ENCODE measurements around the gene EIF3M. TPM values are rescaled to one million over a fixed set of nuclear protein-coding genes. Genes with fewer than 3 reads are reported as not detected.

EIF3M gene
- polyA plus RNA-seq, 1 donor (not counting 4 experiments of a cell fraction or from before 2014, with no cell fraction given): 593 TPM

DNA sequence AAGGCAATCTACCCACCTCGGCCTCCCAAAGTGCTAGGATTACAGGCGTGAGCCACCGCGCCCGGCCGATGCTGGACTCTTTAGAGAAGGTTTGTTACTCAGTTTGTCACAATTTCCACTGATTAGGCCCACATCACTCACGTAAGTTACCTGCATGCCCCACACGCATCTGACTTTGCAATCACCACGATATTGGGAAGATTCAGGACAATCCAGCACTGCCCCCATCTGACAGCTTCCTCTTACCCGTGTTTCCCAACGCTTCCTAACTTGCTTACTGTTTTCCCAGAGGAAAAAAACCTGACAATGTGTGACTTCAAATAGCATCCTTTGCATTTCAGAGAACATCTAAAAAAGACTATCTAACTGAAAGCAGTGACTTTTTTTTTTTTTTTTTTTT is 21.8 kb upstream of the EIF3M start:
- Histone ChIP-seq H3K36me3 (ENCODE audit: control insufficient read depth in 2 of 2, extremely low read depth in 1 of 2, insufficient read depth in 2 of 2, low read length in 2 of 2) (no peaks in the 10 kb centered on the region), H3K27me3 (ENCODE audit: control insufficient read depth, extremely low read depth, insufficient read depth, low read length) (no peaks in the 10 kb centered on the region), H3K79me2 (ENCODE audit: control insufficient read depth, insufficient read depth, low read length) (no peaks in the 10 kb centered on the region), H3K9me3 (ENCODE audit: control insufficient read depth, low read depth, low read length) (no peaks in the 10 kb centered on the region), H3K4me2 (ENCODE audit: control insufficient read depth, extremely low read depth, insufficient read depth, low read depth, low read length) (no peak overlapping the region), H4K20me1 (ENCODE audit: control insufficient read depth, extremely low read depth, insufficient read depth, low read length) (no peaks in the 10 kb centered on the region), H3K4me3 (ENCODE audit: control insufficient read depth in 2 of 3, extremely low read depth in 1 of 3, insufficient read depth in 2 of 3, low read depth in 1 of 3, low read length in 3 of 3) (no peak overlapping the region), H3K27ac (ENCODE audit: control insufficient read depth, insufficient read depth, low read length) (no peak overlapping the region), H2AFZ (ENCODE audit: control insufficient read depth, low read length) (no peak overlapping the region), H3K9me1 (ENCODE audit: control insufficient read depth, extremely low read depth, insufficient read depth, low read length) (no peaks in the 10 kb centered on the region), H3K4me1 (ENCODE audit: control insufficient read depth, extremely low read depth, insufficient read depth, low read length) (no peaks in the 10 kb centered on the region), H3K9ac (ENCODE audit: control insufficient read depth, extremely low read depth, insufficient read depth, low read length) (no peak overlapping the region)
- no peak for FAIRE-seq
- dilution Hi-C loops (cut with MboI; ENCODE audit: extremely low pct_ligation_motif_present, low sequenced_read_pairs): no loop called here
- TF ChIP-seq EZH2 (IDR thresholded peaks at IDR 0.05; ENCODE audit: low read length) (no peak), CTCF (optimal IDR thresholded peaks at IDR 0.05 in 1 of 3, IDR thresholded peaks at IDR 0.05 in 1 of 3, conservative IDR thresholded peaks at IDR 0.05 in 1 of 3; ENCODE audit: extremely low read depth in 1 of 3, insufficient read depth in 2 of 3, low read length in 3 of 3) (no peak)
- no peak for DNase-seq (ENCODE audit: low read depth, low spot score)

DNA sequence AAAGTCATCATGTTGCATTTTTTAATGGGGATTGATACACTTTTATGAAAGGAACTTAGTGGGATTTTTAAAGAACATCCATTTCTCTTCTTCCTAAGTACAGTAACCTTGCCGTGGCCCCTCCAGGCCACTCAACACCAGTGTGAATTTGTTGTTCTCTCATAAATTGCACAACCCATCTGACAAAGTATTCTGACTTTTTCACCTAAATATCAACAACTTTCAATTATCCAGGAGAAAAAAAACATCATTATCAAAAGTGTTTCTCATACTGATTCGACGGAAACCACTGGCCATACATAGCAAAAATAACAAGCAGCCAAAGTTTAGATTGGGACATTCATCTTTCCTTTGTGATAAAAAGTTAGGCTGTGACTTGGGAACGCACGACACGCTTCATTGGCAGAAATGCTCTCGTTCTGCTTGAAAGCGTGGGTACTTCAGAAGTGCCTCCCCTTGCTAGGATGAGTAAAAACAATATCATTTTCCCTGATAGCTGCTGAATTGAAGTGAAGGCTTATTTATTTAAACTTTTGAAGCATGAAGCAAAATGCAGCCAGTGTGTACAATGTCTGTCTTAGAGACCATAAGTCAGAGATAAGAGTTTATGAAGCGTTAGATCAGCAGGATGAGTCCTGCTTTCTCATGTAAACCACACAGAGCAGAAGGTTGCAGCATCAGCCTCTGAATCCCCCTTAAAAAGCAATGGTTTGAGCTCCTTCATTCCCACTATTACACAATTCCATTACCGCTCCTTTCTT is 20.6 kb upstream of the EIF3M start:
- H3K27ac ChIP-seq (ENCODE audit: control insufficient read depth, insufficient read depth, low read length): no peak overlapping the region
- H3K4me3 ChIP-seq (ENCODE audit: control insufficient read depth in 2 of 3, extremely low read depth in 1 of 3, insufficient read depth in 2 of 3, low read depth in 1 of 3, low read length in 3 of 3): no peak overlapping the region
- no peaks in the 10 kb centered on the region for H3K9me3 ChIP-seq (ENCODE audit: control insufficient read depth, low read depth, low read length)
- dilution Hi-C loops (cut with MboI; ENCODE audit: extremely low pct_ligation_motif_present, low sequenced_read_pairs): no loop called here
- H2AFZ ChIP-seq (ENCODE audit: control insufficient read depth, low read length): no peak overlapping the region
- no peaks in the 10 kb centered on the region for H3K9me1 ChIP-seq (ENCODE audit: control insufficient read depth, extremely low read depth, insufficient read depth, low read length)
- H3K4me2 ChIP-seq (ENCODE audit: control insufficient read depth, extremely low read depth, insufficient read depth, low read depth, low read length): no peak overlapping the region
- H3K36me3 ChIP-seq (ENCODE audit: control insufficient read depth in 2 of 2, extremely low read depth in 1 of 2, insufficient read depth in 2 of 2, low read length in 2 of 2): no peaks in the 10 kb centered on the region
- TF ChIP-seq EZH2 (IDR thresholded peaks at IDR 0.05; ENCODE audit: low read length) (no peak), CTCF (optimal IDR thresholded peaks at IDR 0.05 in 1 of 3, IDR thresholded peaks at IDR 0.05 in 1 of 3, conservative IDR thresholded peaks at IDR 0.05 in 1 of 3; ENCODE audit: extremely low read depth in 1 of 3, insufficient read depth in 2 of 3, low read length in 3 of 3) (no peak)
- no peaks in the 10 kb centered on the region for H3K4me1 ChIP-seq (ENCODE audit: control insufficient read depth, extremely low read depth, insufficient read depth, low read length)
- no peak overlapping the region for H3K9ac ChIP-seq (ENCODE audit: control insufficient read depth, extremely low read depth, insufficient read depth, low read length)
- H3K79me2 ChIP-seq (ENCODE audit: control insufficient read depth, insufficient read depth, low read length): no peaks in the 10 kb centered on the region
- no peaks in the 10 kb centered on the region for H4K20me1 ChIP-seq (ENCODE audit: control insufficient read depth, extremely low read depth, insufficient read depth, low read length)
- FAIRE-seq: no peak
- H3K27me3 ChIP-seq (ENCODE audit: control insufficient read depth, extremely low read depth, insufficient read depth, low read length): no peaks in the 10 kb centered on the region
- no peak for DNase-seq (ENCODE audit: low read depth, low spot score)

Data from keratinocyte (primary cell).